Upper lobe of right lung (tissue), 1 donor: ENCODE data around the gene CALML4. TPM values are rescaled to one million over a fixed set of nuclear protein-coding genes. Genes with fewer than 3 reads are reported as not detected.

Experiments
- ATAC-seq: fragments of 200-7000 bp; cut with Tn5 transposase; one replicate; pipeline ENCODE4 v1.9.1; 2020; ENCODE audit warnings: mild to moderate bottlenecking, moderate library complexity
- DNase-seq: peaks from one replicate; pipeline ENCODE4 v3.0.0-alpha.2; 2020
- H3K27ac ChIP-seq: fragments of 200-600 bp; one replicate; pipeline ENCODE4 v1.8.0; 2022
- H3K27me3 ChIP-seq: fragments of 200-600 bp; one replicate; pipeline ENCODE4 v1.8.0; 2022; ENCODE audit warnings: mild to moderate bottlenecking
- H3K36me3 ChIP-seq: fragments of 200-600 bp; one replicate; pipeline ENCODE4 v1.8.0; 2022
- H3K4me1 ChIP-seq: fragments of 200-600 bp; one replicate; pipeline ENCODE4 v1.8.0; 2022
- H3K4me3 ChIP-seq: fragments of 200-600 bp; one replicate; pipeline ENCODE4 v1.8.0; 2022; ENCODE audit warnings: mild to moderate bottlenecking
- H3K9me3 ChIP-seq: fragments of 200-600 bp; one replicate; pipeline ENCODE4 v1.8.0; 2022
- CTCF ChIP-seq: fragments of 200-600 bp; IDR thresholded peaks from one replicate; pipeline ENCODE4 v1.8.0; 2022; ENCODE audit warnings: antibody characterized with exemption
- intact Hi-C: fragments of 100-400 bp; cut with DNase I; formaldehyde crosslinking; loops from one replicate; pipeline ENCODE4 v1.11.0; 2022
- total RNA-seq: library from RNA; stranded (reverse); fragmentation: NEBNext Ultra II Directional; extraction: Animal tissue kit (Norgen Biotek cat#: 25700); gene quantifications from one replicate; pipeline ENCODE4 v1.2.1, GENCODE V29; 2021
- donor health status: DM: no; HTN: yes; CAD: no; lungs with severe emphysema.

The CALML4 gene
- total RNA-seq, 1 donor from 2014 or later = 4.5 TPM

GRCh38 chr15:68220967-68221366 is 15.8 kb upstream of the CALML4 start:
- Histone ChIP-seq H3K9me3 (no peaks in the 10 kb centered on the region), H3K27me3 (no peaks in the 10 kb centered on the region), H3K36me3 (no peaks in the 10 kb centered on the region), H3K4me1 (peaks cover 5% of the 10 kb centered on the region), H3K27ac (no peak overlapping the region), H3K4me3 (no peak overlapping the region)
- DNase-seq = no peak
- intact Hi-C loops = no loop called here
- ATAC-seq = no peak
- TF ChIP-seq CTCF = no peak

GRCh38 chr15:68220489-68220888 is 15.4 kb upstream of the CALML4 start:
- intact Hi-C loops = no loop called here
- Histone ChIP-seq H3K9me3 (no peaks in the 10 kb centered on the region), H3K36me3 (no peaks in the 10 kb centered on the region), H3K27me3 (no peaks in the 10 kb centered on the region), H3K27ac (no peak overlapping the region), H3K4me3 (no peak overlapping the region), H3K4me1 (peaks cover 5% of the 10 kb centered on the region)
- no peak for TF ChIP-seq CTCF
- no peak for DNase-seq
- no peak for ATAC-seq

- Histone ChIP-seq H3K27me3 (no peaks in the 10 kb centered on the region), H3K4me3 (no peak overlapping the region), H3K4me1 (no peaks in the 10 kb centered on the region), H3K36me3 (no peaks in the 10 kb centered on the region), H3K9me3 (no peaks in the 10 kb centered on the region), H3K27ac (no peak overlapping the region)
- no peak for ATAC-seq
- intact Hi-C loops = no loop called here
- no peak for TF ChIP-seq CTCF
- DNase-seq = no peak
Observed at GRCh38 chr15:68218847-68219798, 14.0 kb upstream of the CALML4 start.

GRCh38 chr15:68218331-68218730 is 13.2 kb upstream of the CALML4 start:
- Histone ChIP-seq H3K9me3 (no peaks in the 10 kb centered on the region), H3K27ac (no peak overlapping the region), H3K36me3 (no peaks in the 10 kb centered on the region), H3K4me3 (no peak overlapping the region), H3K27me3 (no peaks in the 10 kb centered on the region), H3K4me1 (no peaks in the 10 kb centered on the region)
- ATAC-seq = no peak
- no peak for DNase-seq
- intact Hi-C loops = no loop called here
- no peak for TF ChIP-seq CTCF

GRCh38 chr15:68217341-68217740 is 12.2 kb upstream of the CALML4 start:
- no peaks in the 10 kb centered on the region for H3K36me3 ChIP-seq
- TF ChIP-seq CTCF = no peak
- no peaks in the 10 kb centered on the region for H3K9me3 ChIP-seq
- H3K4me1 ChIP-seq = no peaks in the 10 kb centered on the region
- ATAC-seq (no peak), DNase-seq (no peak)
- no peak overlapping the region for H3K4me3 ChIP-seq
- intact Hi-C loops = no loop called here
- H3K27ac ChIP-seq = no peak overlapping the region
- H3K27me3 ChIP-seq = no peaks in the 10 kb centered on the region
